Uterus (tissue), 4 donors: ENCODE measurements around the gene SFTPA2. TPM values are rescaled to one million over a fixed set of nuclear protein-coding genes. Genes with fewer than 3 reads are reported as not detected.
A peak's percentile ranks its signal among the peaks of the same experiment; 100 is the strongest.
"Not testable (repeated sequence)": the region's sequence is repeated elsewhere in the genome, so short reads cannot be mapped to it uniquely, and the experiment has no call there.

ENCODE experiments used
- DNase-seq, 2 donors: peaks; one replicate each; pipeline ENCODE4 v3.0.0-alpha.2; 2019 to 2020
- H3K27ac ChIP-seq, 2 donors: fragments of 200-600 bp; sonication (generic); 1 replicate in 1 of 2; 2 replicates in 1 of 2; pipeline ENCODE4 v1.5.1; 2016 to 2018
- H3K27me3 ChIP-seq, 2 donors: fragments of 200-600 bp; sonication (generic); one replicate each; pipeline ENCODE4 v1.5.1; 2018 to 2019; ENCODE audit warnings: control low read depth in 1 of 2
- H3K36me3 ChIP-seq, 2 donors: fragments of 200-600 bp; sonication (generic); one replicate each; pipeline ENCODE4 v1.5.1; 2019; ENCODE audit warnings: control low read depth in 1 of 2
- H3K4me1 ChIP-seq, 2 donors: fragments of 200-600 bp; sonication (generic); one replicate each; pipeline ENCODE4 v1.5.1; 2018 to 2019; ENCODE audit warnings: control low read depth in 1 of 2
- H3K4me3 ChIP-seq, 2 donors: fragments of 200-600 bp; sonication (generic); 1 replicate in 1 of 2; 2 replicates in 1 of 2; pipeline ENCODE4 v1.5.1; 2018 to 2019; ENCODE audit warnings: mild to moderate bottlenecking in 1 of 2
- H3K9me3 ChIP-seq, 2 donors: fragments of 200-600 bp; sonication (generic); one replicate each; pipeline ENCODE4 v1.5.1; 2019; ENCODE audit warnings: control low read depth in 1 of 2
- POLR2A ChIP-seq, 2 donors: fragments of 450-650 bp; IDR thresholded peaks; one replicate each; pipeline ENCODE4 v1.6.1; 2016; ENCODE audit warnings: antibody characterized with exemption in 2 of 2, mild to moderate bottlenecking in 1 of 2, moderate library complexity in 1 of 2
- intact Hi-C: fragments of 100-400 bp; cut with DNase I; formaldehyde crosslinking; loops from one replicate; pipeline ENCODE4 v1.15.1; 2023; ENCODE audit warnings: low total_unique reads
- total RNA-seq, 4 donors: library from RNA; depleted of rRNA in 3 of 4; stranded (reverse); fragments of >200 nt in 3 of 4; gene quantifications; one replicate each; pipeline versions ENCODE4 v1.1.0 to v1.2.4, GENCODE V29; 2014 to 2023
- TF ChIP-seq, protein P1 (sequence below), 4 experiments: fragments of 200-600 bp in 2 of 4; fragments of 450-650 bp in 2 of 4; sonication (generic) in 2 of 4; IDR thresholded peaks; one replicate each; pipeline ENCODE4 v1.5.1; 2016 to 2019; ENCODE audit warnings: antibody characterized with exemption in 4 of 4, mild to moderate bottlenecking in 2 of 4, moderate library complexity in 1 of 4
- donor health status: DM: yes; HTN: yes; CAD: no.

SFTPA2 gene
- total RNA-seq, 4 donors from 2014 or later = 0.21 to 0.43 TPM; not detected in 2

DNA sequence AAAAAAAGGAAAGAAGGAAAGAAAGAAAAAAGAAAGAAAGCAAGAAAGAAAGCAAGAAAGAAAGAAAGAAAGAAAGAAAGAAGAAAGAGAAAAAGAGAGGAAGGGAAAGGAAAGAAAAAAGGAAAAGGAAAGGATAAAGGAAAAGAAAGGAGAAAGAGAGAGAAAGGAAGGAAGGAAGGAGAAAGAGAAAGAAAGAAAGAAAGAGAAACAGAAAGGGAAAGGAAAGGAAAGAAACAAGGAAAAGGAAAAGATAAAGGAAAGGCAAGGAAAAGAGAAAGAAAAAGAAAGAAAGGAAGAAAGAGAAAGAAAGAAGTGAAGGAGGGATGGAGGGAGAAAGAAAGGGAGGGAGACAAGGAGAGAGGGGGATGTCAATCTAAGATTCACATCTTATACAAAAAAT is 20.8 kb upstream of the SFTPA2 start:
- no peaks in the 10 kb centered on the region for H3K36me3 ChIP-seq
- TF ChIP-seq POLR2A (IDR thresholded peaks at IDR 0.05) = no peak
- TF ChIP-seq, protein P1, sequence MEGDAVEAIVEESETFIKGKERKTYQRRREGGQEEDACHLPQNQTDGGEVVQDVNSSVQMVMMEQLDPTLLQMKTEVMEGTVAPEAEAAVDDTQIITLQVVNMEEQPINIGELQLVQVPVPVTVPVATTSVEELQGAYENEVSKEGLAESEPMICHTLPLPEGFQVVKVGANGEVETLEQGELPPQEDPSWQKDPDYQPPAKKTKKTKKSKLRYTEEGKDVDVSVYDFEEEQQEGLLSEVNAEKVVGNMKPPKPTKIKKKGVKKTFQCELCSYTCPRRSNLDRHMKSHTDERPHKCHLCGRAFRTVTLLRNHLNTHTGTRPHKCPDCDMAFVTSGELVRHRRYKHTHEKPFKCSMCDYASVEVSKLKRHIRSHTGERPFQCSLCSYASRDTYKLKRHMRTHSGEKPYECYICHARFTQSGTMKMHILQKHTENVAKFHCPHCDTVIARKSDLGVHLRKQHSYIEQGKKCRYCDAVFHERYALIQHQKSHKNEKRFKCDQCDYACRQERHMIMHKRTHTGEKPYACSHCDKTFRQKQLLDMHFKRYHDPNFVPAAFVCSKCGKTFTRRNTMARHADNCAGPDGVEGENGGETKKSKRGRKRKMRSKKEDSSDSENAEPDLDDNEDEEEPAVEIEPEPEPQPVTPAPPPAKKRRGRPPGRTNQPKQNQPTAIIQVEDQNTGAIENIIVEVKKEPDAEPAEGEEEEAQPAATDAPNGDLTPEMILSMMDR (IDR thresholded peaks at IDR 0.05) = no peak
- H3K27ac ChIP-seq = no peak overlapping the region
- intact Hi-C loops = no loop called here
- H3K4me1 ChIP-seq = no peaks in the 10 kb centered on the region
- H3K27me3 ChIP-seq = no peaks in the 10 kb centered on the region
- H3K4me3 ChIP-seq = no peak overlapping the region
- H3K9me3 ChIP-seq = no peaks in the 10 kb centered on the region
- DNase-seq = no peak

GRCh38 chr10:79579361-79579760 is 19.2 kb upstream of the SFTPA2 start:
- Histone ChIP-seq H3K36me3 (no peaks in the 10 kb centered on the region), H3K27me3 (no peaks in the 10 kb centered on the region), H3K27ac (no peak overlapping the region), H3K4me1 (no peaks in the 10 kb centered on the region), H3K4me3 (no peak overlapping the region), H3K9me3 (no peaks in the 10 kb centered on the region)
- DNase-seq = no peak
- TF ChIP-seq POLR2A (IDR thresholded peaks at IDR 0.05) = no peak
- TF ChIP-seq, protein P1 (IDR thresholded peaks at IDR 0.05) = no peak
- intact Hi-C loops = no loop called here

GRCh38 chr10:79570624-79571023 is 10.4 kb upstream of the SFTPA2 start:
- H3K4me1 ChIP-seq, H3K9me3 ChIP-seq, H3K4me3 ChIP-seq, H3K36me3 ChIP-seq, H3K27me3 ChIP-seq, intact Hi-C loops, DNase-seq, H3K27ac ChIP-seq: not testable (repeated sequence)

DNA sequence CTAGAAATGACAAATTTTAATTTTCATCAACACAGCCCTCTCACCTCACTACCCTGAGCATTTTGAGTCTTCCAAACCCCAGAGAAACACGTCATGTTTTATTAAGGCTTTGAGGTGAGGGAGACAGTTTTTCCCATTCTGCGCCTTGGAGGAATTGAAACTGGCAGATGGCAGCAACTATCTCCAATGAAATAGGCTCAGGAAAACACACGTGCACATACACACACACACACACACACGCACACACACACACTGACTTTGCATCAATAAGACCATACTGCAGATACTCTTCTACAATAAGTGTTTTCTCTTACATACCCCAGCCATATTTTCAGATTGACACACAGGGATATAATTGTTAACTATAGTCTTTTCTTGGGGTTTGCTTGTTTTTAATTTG is 3.2 kb upstream of the SFTPA2 start:
- no peaks in the 10 kb centered on the region for H3K4me1 ChIP-seq
- no peak overlapping the region for H3K27ac ChIP-seq
- H3K4me3 ChIP-seq = no peak overlapping the region
- TF ChIP-seq, protein P1 (IDR thresholded peaks at IDR 0.05) = no peak
- no peak for TF ChIP-seq POLR2A (IDR thresholded peaks at IDR 0.05)
- DNase-seq = no peak
- intact Hi-C loops = no loop called here
- no peaks in the 10 kb centered on the region for H3K9me3 ChIP-seq
- H3K27me3 ChIP-seq = no peaks in the 10 kb centered on the region
- H3K36me3 ChIP-seq = no peaks in the 10 kb centered on the region

GRCh38 chr10:79562135-79562756 is 2.0 kb upstream of the SFTPA2 start:
- no peaks in the 10 kb centered on the region for H3K4me1 ChIP-seq
- TF ChIP-seq, protein P1 (IDR thresholded peaks at IDR 0.05) = peak; percentile 40 to 66 (median 52)
- TF ChIP-seq POLR2A (IDR thresholded peaks at IDR 0.05) = no peak
- no peaks in the 10 kb centered on the region for H3K9me3 ChIP-seq
- no peaks in the 10 kb centered on the region for H3K27me3 ChIP-seq
- peak in 1 of 2 donors; percentile 38 for DNase-seq
- no peaks in the 10 kb centered on the region for H3K36me3 ChIP-seq
- intact Hi-C loops = no loop called here
- no peak overlapping the region for H3K27ac ChIP-seq
- H3K4me3 ChIP-seq = no peak overlapping the region

- Histone ChIP-seq H3K27ac (no peak overlapping the region), H3K4me1 (no peaks in the 10 kb centered on the region), H3K27me3 (no peaks in the 10 kb centered on the region), H3K9me3 (no peaks in the 10 kb centered on the region), H3K36me3 (no peaks in the 10 kb centered on the region), H3K4me3 (no peak overlapping the region)
- no peak for DNase-seq
- TF ChIP-seq, protein P1 (IDR thresholded peaks at IDR 0.05) = no peak
- TF ChIP-seq POLR2A (IDR thresholded peaks at IDR 0.05) = no peak
- intact Hi-C loops = no loop called here
Observed at GRCh38 chr10:79561257-79561656, 1.1 kb upstream of the SFTPA2 start.
